Tibial nerve (tissue), 4 donors: Measurements from ENCODE around the gene GCN1. TPM values are rescaled to one million over a fixed set of nuclear protein-coding genes. Genes with fewer than 3 reads are reported as not detected.
A peak's percentile ranks its signal among the peaks of the same experiment; 100 is the strongest.
"Not testable (repeated sequence)": the region's sequence is repeated elsewhere in the genome, so short reads cannot be mapped to it uniquely, and the experiment has no call there.

Experiments
- DNase-seq, 2 donors: peaks; one replicate each; pipeline ENCODE4 v3.0.0-alpha.2; 2019; ENCODE audit warnings: low spot score in 2 of 2
- H3K27ac ChIP-seq, 4 donors: fragments of 200-600 bp; sonication (generic) in 3 of 4; one replicate each; pipeline ENCODE4 v1.5.1; 2017 to 2019; ENCODE audit warnings: mild to moderate bottlenecking in 1 of 4
- H3K27me3 ChIP-seq, 2 donors: fragments of 200-600 bp; sonication (generic) in 1 of 2; one replicate each; pipeline versions ENCODE4 v1.5.1 to v1.6.0; 2017 to 2019
- H3K36me3 ChIP-seq, 3 donors: fragments of 200-600 bp; sonication (generic); one replicate each; pipeline ENCODE4 v1.5.1; 2018 to 2019
- H3K4me1 ChIP-seq, 4 donors: fragments of 200-600 bp; sonication (generic) in 3 of 4; one replicate each; pipeline ENCODE4 v1.5.1; 2017 to 2019
- H3K4me3 ChIP-seq, 4 donors: fragments of 200-600 bp; sonication (generic) in 3 of 4; one replicate each; pipeline ENCODE4 v1.5.1; 2017 to 2019; ENCODE audit warnings: mild to moderate bottlenecking in 1 of 4, moderate library complexity in 1 of 4
- H3K9me3 ChIP-seq, 4 donors: fragments of 200-600 bp; sonication (generic) in 3 of 4; one replicate each; pipeline ENCODE4 v1.5.1; 2017 to 2019
- EP300 ChIP-seq, 2 donors: sonication (generic); formaldehyde crosslinking; IDR thresholded peaks; one replicate each; pipeline ENCODE4 v1.6.1; 2017; ENCODE audit warnings: antibody characterized with exemption in 2 of 2, mild to moderate bottlenecking in 1 of 2
- POLR2A ChIP-seq, 2 donors: fragments of 450-650 bp; IDR thresholded peaks; one replicate each; pipeline ENCODE4 v1.6.1; 2017; ENCODE audit warnings: antibody characterized with exemption in 2 of 2, mild to moderate bottlenecking in 2 of 2, moderate library complexity in 2 of 2
- WGBS, 2 donors: methylation state at CpG; one replicate each; pipeline ENCODE4 v1.1.5; 2018; 5-methylcytosine and 5-hydroxymethylcytosine counted together
- total RNA-seq, 4 donors: library from RNA; depleted of rRNA; stranded (reverse); fragments of >200 nt; gene quantifications; one replicate each; pipeline ENCODE4 v1.1.0, GENCODE V29; 2016
- TF ChIP-seq, protein P1 (sequence below), 5 experiments: fragments of 200-600 bp in 3 of 5; fragments of 450-650 bp in 2 of 5; sonication (generic) in 3 of 5; IDR thresholded peaks; one replicate each; pipeline ENCODE4 v1.5.1; 2016 to 2019; ENCODE audit warnings: antibody characterized with exemption in 5 of 5, mild to moderate bottlenecking in 3 of 5, moderate library complexity in 2 of 5

GCN1 gene
- total RNA-seq, 4 donors from 2014 or later, result 44.6 to 138 (median 106) TPM

DNA sequence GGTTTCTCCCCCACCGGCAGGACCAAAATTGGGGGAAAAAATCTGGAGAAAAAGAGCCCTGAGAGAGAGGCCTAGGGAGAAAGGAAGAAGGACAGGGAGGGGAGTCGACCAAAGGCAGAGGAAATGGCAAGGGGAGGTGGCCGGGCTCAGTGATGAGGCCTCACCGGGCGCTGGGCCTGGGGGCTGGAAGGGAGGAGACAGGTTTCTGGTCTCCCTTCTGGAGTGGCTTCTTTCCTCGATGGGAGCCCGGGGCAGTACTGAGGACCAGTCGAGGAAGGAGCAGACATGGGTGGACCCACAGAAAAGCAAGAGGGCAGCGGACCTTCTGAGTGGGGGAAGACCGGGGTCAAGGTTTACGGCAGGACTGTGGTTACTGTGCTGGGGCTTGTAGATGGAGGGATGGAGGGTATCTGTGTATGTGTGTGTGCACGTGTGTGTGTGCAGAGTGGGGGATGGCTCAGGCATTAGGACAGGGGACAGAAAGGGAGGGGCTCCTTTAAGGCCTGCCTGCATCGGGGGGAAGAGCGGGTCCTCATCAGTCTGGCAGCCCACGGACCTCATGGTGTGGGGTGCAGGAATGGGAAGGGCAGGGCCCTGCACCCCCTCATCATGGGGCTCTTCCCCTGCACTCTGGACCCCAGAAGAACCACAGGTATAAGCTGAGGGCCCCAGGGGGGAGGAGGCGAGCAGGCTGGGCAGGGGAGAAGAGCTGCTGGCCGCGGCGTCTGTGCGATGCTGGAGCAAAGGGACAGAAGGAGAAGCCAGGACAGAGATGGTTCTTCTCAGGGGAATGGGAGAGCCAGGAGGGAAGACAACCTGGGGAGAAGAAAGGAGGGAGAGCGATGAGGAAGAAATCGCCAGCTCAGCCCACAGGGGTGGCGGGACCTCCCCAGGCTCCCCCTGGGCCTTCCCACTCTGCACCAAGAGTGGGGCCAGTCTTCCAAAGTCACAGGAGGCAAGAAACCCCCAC is 21.5 kb upstream of the GCN1 start:
- 75 to 78% methylated on average over 23 of the region's 23 CpGs for WGBS, 2 donors

DNA sequence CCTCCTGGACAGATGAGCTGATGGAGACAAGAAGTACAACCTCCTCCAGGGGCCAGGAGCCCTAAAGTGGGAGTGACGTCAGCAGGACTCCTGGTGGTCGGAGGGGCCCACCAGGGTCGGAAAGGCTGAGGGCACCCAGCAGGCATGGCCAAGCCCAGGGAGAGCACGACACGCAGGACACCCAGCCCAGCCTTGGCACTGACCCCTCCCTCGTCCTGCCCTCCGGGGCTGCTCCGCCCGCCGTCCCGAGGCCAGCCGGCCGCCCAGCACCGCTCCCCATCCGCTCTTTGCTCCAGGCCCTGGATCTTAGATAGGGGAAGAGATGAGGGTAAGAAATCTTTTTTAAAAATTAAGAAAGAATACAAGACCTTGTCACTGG is 20.8 kb upstream of the GCN1 start:
- Histone ChIP-seq H3K4me3 (no peak overlapping the region), H3K27ac (peak overlapping the region in 1 of 4 donors; percentile 10), H3K36me3 (peaks cover 5 to 99% (median 31%) of the 10 kb centered on the region in 3 donors), H3K4me1 (peaks cover 0 to 19% (median 0%) of the 10 kb centered on the region in 4 donors), H3K9me3 (no peaks in the 10 kb centered on the region), H3K27me3 (no peaks in the 10 kb centered on the region)
- WGBS, 2 donors, result 70 to 77% methylated on average over 12 to 15 of the region's 15 CpGs
- DNase-seq, result no peak
- TF ChIP-seq POLR2A (IDR thresholded peaks at IDR 0.05), result no peak

More for the DNA sequence above, 21.5 kb upstream of the GCN1 start:
- no peaks in the 10 kb centered on the region for H3K9me3 ChIP-seq
- peaks cover 5 to 99% (median 32%) of the 10 kb centered on the region in 3 donors for H3K36me3 ChIP-seq
- H3K4me3 ChIP-seq, result no peak overlapping the region
- H3K27ac ChIP-seq, result peak overlapping the region in 2 of 4 donors; percentile 62 to 63
- no peak for DNase-seq
- no peaks in the 10 kb centered on the region for H3K27me3 ChIP-seq
- TF ChIP-seq EP300 (IDR thresholded peaks at IDR 0.05), result no peak
- TF ChIP-seq, protein P1, sequence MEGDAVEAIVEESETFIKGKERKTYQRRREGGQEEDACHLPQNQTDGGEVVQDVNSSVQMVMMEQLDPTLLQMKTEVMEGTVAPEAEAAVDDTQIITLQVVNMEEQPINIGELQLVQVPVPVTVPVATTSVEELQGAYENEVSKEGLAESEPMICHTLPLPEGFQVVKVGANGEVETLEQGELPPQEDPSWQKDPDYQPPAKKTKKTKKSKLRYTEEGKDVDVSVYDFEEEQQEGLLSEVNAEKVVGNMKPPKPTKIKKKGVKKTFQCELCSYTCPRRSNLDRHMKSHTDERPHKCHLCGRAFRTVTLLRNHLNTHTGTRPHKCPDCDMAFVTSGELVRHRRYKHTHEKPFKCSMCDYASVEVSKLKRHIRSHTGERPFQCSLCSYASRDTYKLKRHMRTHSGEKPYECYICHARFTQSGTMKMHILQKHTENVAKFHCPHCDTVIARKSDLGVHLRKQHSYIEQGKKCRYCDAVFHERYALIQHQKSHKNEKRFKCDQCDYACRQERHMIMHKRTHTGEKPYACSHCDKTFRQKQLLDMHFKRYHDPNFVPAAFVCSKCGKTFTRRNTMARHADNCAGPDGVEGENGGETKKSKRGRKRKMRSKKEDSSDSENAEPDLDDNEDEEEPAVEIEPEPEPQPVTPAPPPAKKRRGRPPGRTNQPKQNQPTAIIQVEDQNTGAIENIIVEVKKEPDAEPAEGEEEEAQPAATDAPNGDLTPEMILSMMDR (IDR thresholded peaks at IDR 0.05), result no peak
- no peak for TF ChIP-seq POLR2A (IDR thresholded peaks at IDR 0.05)
- H3K4me1 ChIP-seq, result peaks cover 0 to 26% (median 0%) of the 10 kb centered on the region in 4 donors

DNA sequence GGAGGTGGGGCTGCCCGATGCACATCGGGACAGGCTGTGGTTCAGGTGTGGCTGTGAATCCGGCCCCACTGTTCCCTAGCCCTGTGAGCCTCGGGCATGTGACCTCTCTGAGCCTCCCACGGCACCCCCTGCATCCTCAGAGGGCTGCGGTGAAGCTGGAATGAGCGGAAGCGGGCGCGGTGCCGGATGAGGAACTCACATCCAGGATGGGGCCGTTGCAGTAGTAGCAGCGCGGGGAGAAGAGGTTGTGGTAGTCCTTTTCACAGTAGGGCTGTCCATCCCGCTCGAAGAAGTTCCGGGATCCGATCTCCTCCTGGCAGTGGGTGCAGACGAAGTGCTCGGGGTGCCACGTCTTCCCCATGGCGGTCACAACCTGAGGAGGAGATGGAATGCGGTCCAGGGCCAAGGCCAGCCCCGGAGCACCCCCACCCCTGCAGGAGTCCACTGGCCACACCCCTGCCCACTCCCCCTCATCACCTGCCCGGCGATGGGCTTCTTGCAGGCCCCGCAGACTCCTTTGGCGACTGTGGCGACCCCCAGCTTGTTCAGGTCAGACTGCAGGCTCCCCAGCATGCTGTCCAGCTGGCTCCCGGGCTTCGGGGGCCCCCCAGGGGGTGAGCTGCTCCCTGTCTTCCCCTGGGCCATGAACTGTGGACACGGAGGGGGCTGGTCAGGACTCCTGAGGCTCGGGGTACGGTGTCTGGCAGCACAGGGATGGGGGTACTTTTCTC is 20.3 kb upstream of the GCN1 start:
- H3K27ac ChIP-seq, result peak overlapping the region in 1 of 4 donors; percentile 10
- TF ChIP-seq, protein P1 (IDR thresholded peaks at IDR 0.05), result no peak
- TF ChIP-seq POLR2A (IDR thresholded peaks at IDR 0.05), result no peak
- TF ChIP-seq EP300 (IDR thresholded peaks at IDR 0.05), result no peak
- peaks cover 0 to 14% (median 0%) of the 10 kb centered on the region in 4 donors for H3K4me1 ChIP-seq
- H3K4me3 ChIP-seq, result no peak overlapping the region
- no peak for DNase-seq
- H3K36me3 ChIP-seq, result peaks cover 5 to 99% (median 32%) of the 10 kb centered on the region in 3 donors
- WGBS, 2 donors, result 87% methylated on average over 24 to 32 of the region's 34 CpGs
- no peaks in the 10 kb centered on the region for H3K9me3 ChIP-seq
- no peaks in the 10 kb centered on the region for H3K27me3 ChIP-seq

DNA sequence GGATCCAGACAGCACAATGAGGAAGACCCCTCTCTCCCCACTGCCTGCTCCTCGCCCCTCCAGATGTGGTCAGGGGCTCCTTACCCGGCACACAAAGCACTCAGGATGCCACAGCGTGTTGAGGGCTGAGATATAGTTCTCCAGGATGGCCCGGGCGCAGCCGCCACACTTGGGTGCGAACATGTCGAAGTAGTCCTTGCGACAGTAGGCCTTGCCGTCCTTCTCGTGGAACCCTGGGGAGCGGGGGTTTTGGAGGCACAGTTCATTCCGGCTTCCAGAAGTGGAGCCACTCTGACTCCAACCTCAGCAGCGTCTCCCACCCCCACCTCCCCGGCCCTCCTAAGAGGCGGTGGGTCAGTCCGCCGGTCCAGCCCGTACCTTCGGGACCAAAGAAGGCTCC is 19.2 kb upstream of the GCN1 start:
- no peak overlapping the region for H3K27ac ChIP-seq
- DNase-seq, result no peak
- 92 to 95% methylated on average over 20 of the region's 20 CpGs for whole genome bisulfite sequencing, 2 donors
- H3K36me3 ChIP-seq, result peaks cover 2 to 97% (median 32%) of the 10 kb centered on the region in 3 donors
- no peak for TF ChIP-seq EP300 (IDR thresholded peaks at IDR 0.05)
- TF ChIP-seq, protein P1 (IDR thresholded peaks at IDR 0.05), result no peak
- no peak for TF ChIP-seq POLR2A (IDR thresholded peaks at IDR 0.05)
- H3K9me3 ChIP-seq, result no peaks in the 10 kb centered on the region
- peaks cover 0 to 7% (median 0%) of the 10 kb centered on the region in 4 donors for H3K4me1 ChIP-seq
- no peaks in the 10 kb centered on the region for H3K27me3 ChIP-seq
- no peak overlapping the region for H3K4me3 ChIP-seq

DNA sequence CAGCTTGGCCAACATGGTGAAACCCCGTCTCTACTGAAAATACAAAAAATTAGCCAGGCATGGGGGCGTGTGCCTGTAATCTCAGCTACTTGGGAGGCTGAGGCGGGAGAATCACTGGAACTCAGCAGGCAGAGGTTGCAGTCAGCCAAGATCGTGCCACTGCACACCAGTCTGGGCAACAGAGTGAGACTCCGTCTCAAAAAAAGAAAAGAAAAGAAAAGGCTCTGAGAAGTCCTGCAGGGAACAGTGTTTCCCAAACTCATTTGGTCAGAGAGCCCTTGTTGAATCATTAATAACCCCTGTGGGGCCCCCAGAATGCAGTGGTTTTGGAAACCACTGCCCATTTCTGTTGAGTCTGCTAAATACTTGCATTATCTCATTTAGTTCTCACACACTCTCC is 18.7 kb upstream of the GCN1 start:
- 84 to 90% methylated on average over 5 of the region's 5 CpGs for WGBS, 2 donors
- H3K9me3 ChIP-seq, H3K27ac ChIP-seq: not testable (repeated sequence)

More for the DNA sequence above, 18.7 kb upstream of the GCN1 start:
- not testable (repeated sequence) for H3K4me3 ChIP-seq, H3K27me3 ChIP-seq, H3K4me1 ChIP-seq, DNase-seq
- peaks cover 2 to 95% (median 32%) of the 10 kb centered on the region in 3 donors for H3K36me3 ChIP-seq
